Fibroblast of lung (primary cell): ENCODE data around the gene D2HGDH. TPM values are rescaled to one million over a fixed set of nuclear protein-coding genes. Genes with fewer than 3 reads are reported as not detected.

Experiments
- DNase-seq, 2 donors: peaks; one replicate each; pipeline versions ENCODE4 v3.0.0 to v3.0.0-alpha.2; 2010; ENCODE audit warnings: low read depth in 2 of 2
- H2AFZ ChIP-seq: 2 replicates; pipeline ENCODE4 v1.5.1; 2012; ENCODE audit warnings: low read length, control low read depth, inconsistent platforms
- H3K27ac ChIP-seq: 2 replicates; pipeline ENCODE4 v1.5.1; 2011; ENCODE audit warnings: low read length, control low read depth; ENCODE audit not compliant: insufficient read depth
- H3K27me3 ChIP-seq: 2 replicates; pipeline ENCODE4 v1.5.1; 2011; ENCODE audit warnings: mild to moderate bottlenecking, low read length; ENCODE audit not compliant: control insufficient read depth, insufficient read depth
- H3K36me3 ChIP-seq: 2 replicates; pipeline ENCODE4 v1.5.1; 2011; ENCODE audit warnings: low read length; ENCODE audit not compliant: control insufficient read depth, insufficient read depth
- H3K4me1 ChIP-seq: 2 replicates; pipeline ENCODE4 v1.5.1; 2011; ENCODE audit warnings: low read length; ENCODE audit not compliant: control insufficient read depth, insufficient read depth; ENCODE audit errors: extremely low read depth
- H3K4me2 ChIP-seq: 2 replicates; pipeline ENCODE4 v1.5.1; 2011; ENCODE audit warnings: low read length, control low read depth; ENCODE audit not compliant: insufficient read depth; ENCODE audit errors: extremely low read depth
- H3K4me3 ChIP-seq, 4 experiments: fragments of 200-600 bp in 1 of 4; sonication (generic) in 1 of 4; replicated peaks in 1 of 4; 2 replicates each; pipeline ENCODE4 v1.5.1; 2011 to 2016; ENCODE audit warnings: low read length in 4 of 4, low read depth in 3 of 4, mild to moderate bottlenecking in 3 of 4, control low read depth in 2 of 4, inconsistent platforms in 1 of 4, mixed read lengths in 1 of 4; ENCODE audit not compliant: insufficient read depth in 1 of 4; ENCODE audit errors: control extremely low read depth in 1 of 4
- H3K79me2 ChIP-seq: 2 replicates; pipeline ENCODE4 v1.5.1; 2012; ENCODE audit warnings: mild to moderate bottlenecking, low read length, inconsistent platforms; ENCODE audit not compliant: control insufficient read depth, insufficient read depth
- H3K9ac ChIP-seq: 2 replicates; pipeline ENCODE4 v1.5.1; 2011; ENCODE audit warnings: mild to moderate bottlenecking, low read length, control low read depth; ENCODE audit not compliant: insufficient read depth
- H3K9me3 ChIP-seq: 2 replicates; pipeline ENCODE4 v1.5.1; 2012; ENCODE audit warnings: low read depth, low read length; ENCODE audit not compliant: control insufficient read depth, insufficient read depth
- H4K20me1 ChIP-seq: 2 replicates; pipeline ENCODE4 v1.5.1; 2011; ENCODE audit warnings: low read length; ENCODE audit not compliant: control insufficient read depth, insufficient read depth; ENCODE audit errors: extremely low read depth
- CTCF ChIP-seq, 2 donors: IDR thresholded peaks in 1 of 2; conservative IDR thresholded peaks in 1 of 2; 1 replicate in 1 of 2; 2 replicates in 1 of 2; pipeline ENCODE4 v1.5.1; 2011 to 2012; ENCODE audit warnings: low read length in 2 of 2, control low read depth in 1 of 2, inconsistent platforms in 1 of 2, low read depth in 1 of 2, mild to moderate bottlenecking in 1 of 2
- EZH2 ChIP-seq: IDR thresholded peaks from 2 replicates; pipeline ENCODE4 v1.5.1; 2012; ENCODE audit warnings: low read length, control low read depth, mild to moderate bottlenecking; ENCODE audit errors: missing control alignments
- polyA plus RNA-seq, 2 donors: library from polyadenylated mRNA; depleted of rRNA in 1 of 2; stranded (reverse) in 1 of 2; unstranded in 1 of 2; fragments of >200 nt; gene quantifications; 2 replicates each; pipeline ENCODE4 v1.2.1, GENCODE V29; 2011 to 2012; ENCODE audit warnings: missing spikeins in 1 of 2
- total RNA-seq: library from RNA; depleted of rRNA; stranded (reverse); fragments of >200 nt; gene quantifications from 2 replicates; pipeline ENCODE4 v1.2.1, GENCODE V29; 2014

Gene D2HGDH
- total and polyA plus RNA-seq, 2 donors (not counting 1 experiment from before 2014, with no cell fraction given): 5.7 to 28.4 TPM

- H3K27ac ChIP-seq: no peak within 1 kb of the TSS
- no peak within 1 kb of the TSS for H3K4me3 ChIP-seq
- no peaks in the 10 kb centered on the region for H4K20me1 ChIP-seq
- H3K4me2 ChIP-seq: no peak within 1 kb of the TSS
- no peaks in the 10 kb centered on the region for H3K9me3 ChIP-seq
- no peaks in the 10 kb centered on the region for H3K79me2 ChIP-seq
- no peaks in the 10 kb centered on the region for H3K27me3 ChIP-seq
- H3K36me3 ChIP-seq: no peaks in the 10 kb centered on the region
- no peak within 1 kb of the TSS for H2AFZ ChIP-seq
- H3K9ac ChIP-seq: no peak within 1 kb of the TSS
- DNase-seq: no peak
- H3K4me1 ChIP-seq: peaks cover 6% of the 10 kb centered on the region
- TF ChIP-seq EZH2 (no peak), CTCF (conservative IDR thresholded peaks at IDR 0.05 in 1 of 2, IDR thresholded peaks at IDR 0.05 in 1 of 2; ENCODE audit: low read depth in 1 of 2, low read length in 2 of 2) (no peak)
Observed at GRCh38 chr2:241776336-241777169, 42.1 kb downstream of the D2HGDH start, which contains the start of gene GAL3ST2. Gene GAL3ST2, plus strand, starts transcription at chr2:241776822. Its CDS starts 134 bp downstream, at chr2:241776956.

GRCh38 chr2:241777170-241777685 is 42.8 kb downstream of the D2HGDH start:
- TF ChIP-seq EZH2 (no peak), CTCF (conservative IDR thresholded peaks at IDR 0.05 in 1 of 2, IDR thresholded peaks at IDR 0.05 in 1 of 2; ENCODE audit: low read depth in 1 of 2, low read length in 2 of 2) (no peak)
- Histone ChIP-seq H3K27ac (no peak overlapping the region), H3K27me3 (no peaks in the 10 kb centered on the region), H3K9ac (no peak overlapping the region), H3K36me3 (no peaks in the 10 kb centered on the region), H3K4me2 (no peak overlapping the region), H3K9me3 (no peaks in the 10 kb centered on the region), H3K4me3 (no peak overlapping the region), H3K4me1 (peaks cover 6% of the 10 kb centered on the region), H4K20me1 (no peaks in the 10 kb centered on the region), H2AFZ (no peak overlapping the region), H3K79me2 (no peaks in the 10 kb centered on the region)
- no peak for DNase-seq

- H3K79me2 ChIP-seq: no peaks in the 10 kb centered on the region
- no peak for TF ChIP-seq EZH2
- TF ChIP-seq CTCF (conservative IDR thresholded peaks at IDR 0.05 in 1 of 2, IDR thresholded peaks at IDR 0.05 in 1 of 2; ENCODE audit: low read depth in 1 of 2, low read length in 2 of 2): no peak
- no peak overlapping the region for H3K4me2 ChIP-seq
- H2AFZ ChIP-seq: no peak overlapping the region
- no peaks in the 10 kb centered on the region for H3K36me3 ChIP-seq
- no peak overlapping the region for H3K9ac ChIP-seq
- no peak overlapping the region for H3K4me3 ChIP-seq
- H3K4me1 ChIP-seq: peaks cover 6% of the 10 kb centered on the region
- no peak overlapping the region for H3K27ac ChIP-seq
- no peak for DNase-seq
- no peaks in the 10 kb centered on the region for H3K27me3 ChIP-seq
- H3K9me3 ChIP-seq: no peaks in the 10 kb centered on the region
- no peaks in the 10 kb centered on the region for H4K20me1 ChIP-seq
Observed at GRCh38 chr2:241777686-241778627, 43.5 kb downstream of the D2HGDH start.
